CD4-positive, alpha-beta T cell (primary cell): ENCODE results near the gene ATP8B2. TPM values are rescaled to one million over a fixed set of nuclear protein-coding genes. Genes with fewer than 3 reads are reported as not detected.
A peak's percentile ranks its signal among the peaks of the same experiment; 100 is the strongest.
"Not testable (repeated sequence)": the region's sequence is repeated elsewhere in the genome, so short reads cannot be mapped to it uniquely, and the experiment has no call there.

Experiments used
- ATAC-seq: fragments of 200-7000 bp; cut with Tn5 transposase; one replicate; pipeline ENCODE4 v1.10.0; 2022; ENCODE audit warnings: mild to moderate bottlenecking; ENCODE audit not compliant: poor library complexity
- CTCF ChIA-PET: fragments of 350-600 bp; sonication (Branson Sonifier 250); formaldehyde crosslinking; loops from one replicate; lab custom pipeline; 2021; ENCODE audit warnings: antibody characterized with exemption, inconsistent platforms; lab: Charles Lee
- POLR2A ChIA-PET: fragments of 350-600 bp; sonication (Branson Sonifier 250); formaldehyde crosslinking; loops from one replicate; lab custom pipeline; 2021; ENCODE audit warnings: antibody characterized with exemption, inconsistent platforms; lab: Charles Lee
- DNase-seq, 14 experiments: peaks; one replicate each; pipeline ENCODE4 v3.0.0-alpha.2; 2013 to 2020; ENCODE audit warnings: mixed read lengths in 2 of 14
- H3K27ac ChIP-seq, 2 donors: one replicate each; pipeline versions ENCODE4 v1.5.1 to v1.7.0; 2013; ENCODE audit warnings: low read length in 2 of 2, low read depth in 1 of 2, mild to moderate bottlenecking in 1 of 2
- H3K27me3 ChIP-seq, 2 experiments: 1 replicate in 1 of 2; 2 replicates in 1 of 2; pipeline versions ENCODE4 v1.6.1 to v1.7.0; 2013; ENCODE audit warnings: low read length in 2 of 2, control low read depth in 1 of 2, mild to moderate bottlenecking in 1 of 2, moderate library complexity in 1 of 2; ENCODE audit not compliant: insufficient read depth in 2 of 2, control insufficient read depth in 1 of 2
- H3K36me3 ChIP-seq: one replicate; pipeline ENCODE4 v1.6.1; 2013; ENCODE audit warnings: low read length, control low read depth; ENCODE audit not compliant: insufficient read depth
- H3K4me1 ChIP-seq: one replicate; pipeline ENCODE4 v1.6.1; 2013; ENCODE audit warnings: low read length, control low read depth; ENCODE audit not compliant: insufficient read depth
- H3K4me3 ChIP-seq: one replicate; pipeline ENCODE4 v1.5.1; 2013; ENCODE audit warnings: mild to moderate bottlenecking, low read length, moderate library complexity
- H3K9me3 ChIP-seq, 2 experiments: 1 replicate in 1 of 2; 2 replicates in 1 of 2; pipeline versions ENCODE4 v1.6.1 to v1.7.0; 2013; ENCODE audit warnings: low read length in 2 of 2, mild to moderate bottlenecking in 2 of 2, control low read depth in 1 of 2, moderate library complexity in 1 of 2; ENCODE audit not compliant: control insufficient read depth in 1 of 2, insufficient read depth in 1 of 2
- H3K27ac Mint-ChIP-seq: one replicate; pipeline ENCODE4 v1.8.0; 2020; ENCODE audit warnings: mixed read lengths
- H3K27me3 Mint-ChIP-seq: one replicate; pipeline ENCODE4 v1.8.0; 2021; ENCODE audit warnings: mixed read lengths
- H3K36me3 Mint-ChIP-seq: one replicate; pipeline ENCODE4 v1.8.0; 2021; ENCODE audit warnings: low read depth, mixed read lengths
- H3K4me1 Mint-ChIP-seq: one replicate; pipeline ENCODE4 v1.8.0; 2021; ENCODE audit warnings: low read depth, mixed read lengths
- H3K4me3 Mint-ChIP-seq: one replicate; pipeline ENCODE4 v1.8.0; 2020; ENCODE audit warnings: mild to moderate bottlenecking, mixed read lengths
- H3K9me3 Mint-ChIP-seq: one replicate; pipeline ENCODE4 v1.8.0; 2020; ENCODE audit warnings: mixed read lengths
- CTCF ChIP-seq: fragments of 200-600 bp; IDR thresholded peaks from one replicate; pipeline ENCODE4 v1.8.0; 2022; ENCODE audit warnings: antibody characterized with exemption, mild to moderate bottlenecking
- intact Hi-C, 2 experiments: fragments of 100-400 bp; cut with DNase I in 1 of 2; cut with micrococcal nuclease in 1 of 2; formaldehyde crosslinking; loops; one replicate each; pipeline versions ENCODE4 v1.15.1 to v1.9.0; 2023 to 2025; cut with DNase I, micrococcal nuclease
- total RNA-seq, 174 experiments: library from RNA in 2 of 174; stranded (reverse) in 2 of 174; gene quantifications; one replicate each; pipeline ENCODE4 v1.2.3 and lab custom pipeline; 2021 to 2026

ATP8B2 gene
- total RNA-seq, 2 experiments from 2014 or later, result 72.7 to 80.7 TPM

- no peaks in the 10 kb centered on the region for H3K27me3 ChIP-seq
- Mint-ChIP-seq H3K27me3 (no peaks in the 10 kb centered on the region), H3K36me3 (peaks cover 28% of the 10 kb centered on the region), H3K4me1 (peaks cover 49% of the 10 kb centered on the region), H3K27ac (peak overlapping the region; percentile 75), H3K9me3 (no peaks in the 10 kb centered on the region), H3K4me3 (peak overlapping the region; percentile 92)
- TF ChIP-seq CTCF, result no peak
- peaks cover 17% of the 10 kb centered on the region for H3K36me3 ChIP-seq
- no peak overlapping the region for H3K27ac ChIP-seq
- POLR2A ChIA-PET, result interaction anchor here (1.0 to 3.4 kb wide), 4 partner anchors 17 to 82 kb away, joined by 4 to 28 read pairs (median 12); partner anchors contain the start of gene HAX1
- peaks cover 35% of the 10 kb centered on the region for H3K4me1 ChIP-seq
- H3K9me3 ChIP-seq, result no peaks in the 10 kb centered on the region
- intact Hi-C loops, result loop anchor here (1.0 to 2.0 kb wide), 3 partner anchors 51 to 125 kb away; partner anchors contain the start of gene IL6R (in 2 of the 2)
- ATAC-seq (no peak), DNase-seq (no peak)
- no peak overlapping the region for H3K4me3 ChIP-seq
- CTCF ChIA-PET, result interaction anchor here (0.6 to 2.1 kb wide), 5 partner anchors 18 to 91 kb away, joined by 3 to 15 read pairs (median 5); no protein-coding TSS in a partner anchor
Measured at GRCh38 chr1:154353966-154354365, 28.6 kb downstream of the ATP8B2 start.

- peaks cover 0 to 3% of the 10 kb centered on the region in 2 experiments for H3K9me3 ChIP-seq
- TF ChIP-seq CTCF, result no peak
- ATAC-seq (no peak), DNase-seq (no peak)
- H3K4me3 ChIP-seq, result no peak overlapping the region
- H3K4me1 Mint-ChIP-seq, result peaks cover 20% of the 10 kb centered on the region
- H3K4me1 ChIP-seq, result peaks cover 8% of the 10 kb centered on the region
- ChIA-PET CTCF (interaction anchor here (1.8 kb wide), 1 partner anchor 23 kb away, joined by 3 read pairs; no protein-coding TSS in a partner anchor), POLR2A (no interaction called here)
- H3K36me3 ChIP-seq, result no peaks in the 10 kb centered on the region
- H3K36me3 Mint-ChIP-seq, result no peaks in the 10 kb centered on the region
- H3K9me3 Mint-ChIP-seq, result no peaks in the 10 kb centered on the region
- H3K27me3 Mint-ChIP-seq, result no peaks in the 10 kb centered on the region
- intact Hi-C loops, result no loop called here
- no peak overlapping the region for H3K27ac Mint-ChIP-seq
- H3K27ac ChIP-seq, result no peak overlapping the region
- H3K4me3 Mint-ChIP-seq, result no peak overlapping the region
- no peaks in the 10 kb centered on the region for H3K27me3 ChIP-seq
Measured at GRCh38 chr1:154358519-154358918, 33.2 kb downstream of the ATP8B2 start.

GRCh38 chr1:154360288-154360687 lies 35.0 kb downstream of the ATP8B2 start:
- no peaks in the 10 kb centered on the region for H3K9me3 Mint-ChIP-seq
- no peak overlapping the region for H3K27ac Mint-ChIP-seq
- H3K4me1 Mint-ChIP-seq, result peaks cover 7% of the 10 kb centered on the region
- H3K36me3 Mint-ChIP-seq, result no peaks in the 10 kb centered on the region
- ChIA-PET CTCF (no interaction called here), POLR2A (interaction anchor here (1.0 kb wide), 1 partner anchor 9 kb away, joined by 3 read pairs; no protein-coding TSS in a partner anchor)
- no peaks in the 10 kb centered on the region for H3K27me3 Mint-ChIP-seq
- intact Hi-C loops, result no loop called here
- Histone ChIP-seq H3K4me1 (no peaks in the 10 kb centered on the region), H3K27ac (no peak overlapping the region), H3K4me3 (no peak overlapping the region), H3K36me3 (no peaks in the 10 kb centered on the region), H3K9me3 (peaks cover 0 to 3% of the 10 kb centered on the region in 2 experiments), H3K27me3 (no peaks in the 10 kb centered on the region)
- TF ChIP-seq CTCF, result no peak
- H3K4me3 Mint-ChIP-seq, result no peak overlapping the region
- DNase-seq (no peak), ATAC-seq (no peak)

- intact Hi-C loops, H3K36me3 Mint-ChIP-seq, H3K27ac ChIP-seq, H3K4me3 ChIP-seq, DNase-seq, H3K27me3 ChIP-seq, H3K36me3 ChIP-seq, H3K4me3 Mint-ChIP-seq, H3K9me3 ChIP-seq, H3K27ac Mint-ChIP-seq, H3K9me3 Mint-ChIP-seq, H3K27me3 Mint-ChIP-seq, H3K4me1 Mint-ChIP-seq, ATAC-seq, H3K4me1 ChIP-seq: not testable (repeated sequence)
- CTCF ChIA-PET, result interaction anchor here (0.5 to 1.2 kb wide), 4 partner anchors 8 to 621 kb away, joined by 3 to 4 read pairs (median 3); no protein-coding TSS in a partner anchor
- POLR2A ChIA-PET, result interaction anchor here (0.7 to 1.4 kb wide), 4 partner anchors 9 to 42 kb away, joined by 3 read pairs; no protein-coding TSS in a partner anchor
Measured at GRCh38 chr1:154360881-154361280, 35.6 kb downstream of the ATP8B2 start.
